GM12878 (cell line): ENCODE measurements around the gene MCHR1.

Experiments used
- KDM1A ChIP-seq: fragments of 200-600 bp; sonication (generic); IDR thresholded peaks from 2 replicates; pipeline ENCODE4 v1.6.1; 2016; ENCODE audit warnings: borderline replicate concordance
- PAX8 ChIP-seq: fragments of 450-650 bp; IDR thresholded peaks from 2 replicates; pipeline ENCODE4 v1.6.1; 2017; ENCODE audit warnings: mild to moderate bottlenecking, moderate library complexity
- POLR2A ChIP-seq: IDR thresholded peaks from 2 replicates; pipeline ENCODE4 v1.6.1; 2011; ENCODE audit warnings: low read depth, mild to moderate bottlenecking, low read length
- POU2F2 ChIP-seq: IDR thresholded peaks from 3 replicates; pipeline ENCODE4 v1.6.1; 2011; ENCODE audit warnings: low read depth, mild to moderate bottlenecking, low read length, borderline replicate concordance
- RFX5 ChIP-seq: IDR thresholded peaks from 2 replicates; pipeline ENCODE4 v1.6.1; 2011; ENCODE audit warnings: low read depth, low read length, improper control_type of control experiment
- SUZ12 ChIP-seq: fragments of 200-600 bp; sonication (generic); IDR thresholded peaks from one replicate; pipeline ENCODE4 v1.6.1; 2018; ENCODE audit warnings: antibody characterized with exemption, mild to moderate bottlenecking; ENCODE audit not compliant: unreplicated experiment

GRCh38 chr22:40679249-40679963 is at the start of gene MCHR1:
- no peak for TF ChIP-seq RFX5
- no peak for TF ChIP-seq KDM1A
- no peak for TF ChIP-seq POU2F2
- TF ChIP-seq POLR2A = no peak
- TF ChIP-seq SUZ12 = no peak
- no peak for TF ChIP-seq PAX8
